GM08714 (cell line): ENCODE results near the gene RND3.

Source experiments
- H3K4me3 ChIP-seq: fragments of 200-500 bp; sonication (Bioruptor generic); 2 replicates; pipeline ENCODE4 v1.5.1; 2014; ENCODE audit warnings: mild to moderate bottlenecking, low read length, inconsistent platforms
- ZNF274 ChIP-seq: IDR thresholded peaks from 2 replicates; pipeline ENCODE4 v1.6.1; 2012; ENCODE audit warnings: mild to moderate bottlenecking, low read depth, low read length

Gene RND3

DNA sequence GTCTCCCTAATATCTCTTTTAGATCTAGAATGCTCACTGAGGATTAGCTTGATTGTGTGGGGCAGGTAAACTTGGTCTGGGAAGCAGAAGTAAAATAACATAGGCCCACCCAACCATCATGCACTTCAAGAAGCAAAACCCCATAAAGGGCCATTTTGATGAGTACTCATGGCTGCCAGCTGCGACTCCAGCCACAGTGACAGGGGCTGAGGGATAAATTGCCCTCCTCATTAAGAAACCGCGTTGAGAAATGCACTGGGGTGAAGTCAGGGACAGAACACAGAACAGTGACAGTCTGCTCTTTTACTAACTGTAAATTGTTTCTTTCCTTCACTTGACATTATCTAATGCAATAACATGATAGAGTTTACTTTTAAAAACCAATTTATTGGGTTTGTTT is 60.2 kb downstream of the RND3 start:
- TF ChIP-seq ZNF274 = no peak
- no peak overlapping the region for H3K4me3 ChIP-seq

DNA sequence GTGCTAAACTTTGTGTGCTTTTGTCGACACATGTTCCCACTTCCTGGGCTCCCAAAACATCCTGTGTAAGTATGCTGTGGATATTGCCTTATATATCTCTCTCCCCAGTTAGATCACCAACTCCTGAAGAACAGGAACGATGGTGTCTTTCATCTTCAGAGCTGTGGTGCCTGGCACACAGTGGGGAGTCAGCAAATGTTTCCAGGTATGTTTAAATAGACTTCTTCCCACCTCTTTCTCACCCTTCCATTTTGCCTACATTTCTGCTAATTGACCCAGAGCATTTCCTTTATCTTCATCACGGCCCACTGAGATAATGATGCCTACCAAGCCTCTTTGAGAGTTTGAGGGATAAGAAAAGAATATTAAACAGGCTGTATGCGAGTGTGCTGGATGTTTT is 60.7 kb downstream of the RND3 start:
- no peak for TF ChIP-seq ZNF274
- no peak overlapping the region for H3K4me3 ChIP-seq

- no peak for TF ChIP-seq ZNF274
- H3K4me3 ChIP-seq = no peak overlapping the region
Measured at GRCh38 chr2:150426315-150426714, 61.2 kb downstream of the RND3 start.

GRCh38 chr2:150425121-150425955 is 62.1 kb downstream of the RND3 start:
- TF ChIP-seq ZNF274 = no peak
- H3K4me3 ChIP-seq = no peak overlapping the region

DNA sequence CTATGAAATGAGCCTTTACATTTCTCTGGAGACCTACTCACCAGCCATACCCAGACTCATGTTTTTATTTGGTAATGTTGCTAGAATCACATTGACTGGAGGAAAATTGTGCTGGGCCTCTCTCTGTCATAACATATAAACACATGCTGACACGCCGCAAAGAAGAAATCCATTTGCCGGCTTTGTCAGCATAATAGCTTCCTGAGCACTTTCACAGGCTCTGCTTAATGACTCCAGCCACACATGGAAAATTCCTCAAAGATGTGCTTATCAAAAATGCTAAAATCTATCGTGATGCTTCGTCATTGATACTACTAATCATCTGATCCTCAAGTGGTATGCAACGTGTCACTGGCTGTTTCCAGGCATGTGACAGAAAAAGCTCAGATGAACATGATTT is 63.1 kb downstream of the RND3 start:
- TF ChIP-seq ZNF274 = no peak
- H3K4me3 ChIP-seq = no peak overlapping the region

DNA sequence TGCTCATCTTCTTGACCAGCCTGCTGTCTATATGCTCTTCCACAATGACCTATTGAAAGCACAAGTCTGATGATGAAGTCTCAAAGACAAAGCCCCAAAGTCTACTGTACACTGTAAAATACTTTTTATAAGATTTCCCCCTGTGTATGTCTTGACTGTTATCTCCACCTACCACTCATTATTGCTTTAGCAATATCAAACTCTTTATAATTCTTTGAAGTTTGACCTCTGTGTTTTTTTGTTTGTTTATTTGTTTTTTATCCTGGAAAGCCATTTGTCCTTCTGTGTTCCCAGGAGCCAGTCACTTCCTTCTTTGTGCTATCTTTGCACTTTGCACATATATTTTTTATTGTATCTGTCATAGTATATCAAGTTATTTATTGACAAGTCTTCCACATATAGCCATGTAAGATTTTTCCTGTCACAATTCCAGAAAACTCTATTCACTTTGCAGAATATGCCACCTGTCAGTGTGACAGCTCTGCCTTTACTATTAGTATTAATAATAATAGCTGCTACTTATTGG is 66.3 kb downstream of the RND3 start:
- no peak for TF ChIP-seq ZNF274

GRCh38 chr2:150418916-150419315 is 68.6 kb downstream of the RND3 start:
- H3K4me3 ChIP-seq = no peak overlapping the region
- no peak for TF ChIP-seq ZNF274

More for the DNA sequence above, 66.3 kb downstream of the RND3 start:
- H3K4me3 ChIP-seq = no peak overlapping the region
